Measurements from ENCODE around the gene ZNF557. TPM values are rescaled to one million over a fixed set of nuclear protein-coding genes. Genes with fewer than 3 reads are reported as not detected.

The ZNF557 gene
- total and polyA plus RNA-seq, 2 of the 8 experiments (the other 6 are each of a cell fraction or from before 2014, with no cell fraction given): 1.4 to 7.4 TPM

- H4K5ac ChIP-seq (ENCODE audit: insufficient read length, low read depth, low read length): no peak overlapping the region
- no peak overlapping the region for H2BK5ac ChIP-seq (ENCODE audit: low read depth, low read length)
- H2BK15ac ChIP-seq (ENCODE audit: low read length): no peak overlapping the region
- H3K4me3 ChIP-seq (ENCODE audit: extremely low read depth in 1 of 4, insufficient read depth in 2 of 4, low read depth in 3 of 4, low read length in 4 of 4): peak overlapping the region in 1 of 4 experiments; percentile 39; a peak in 1 of 8 replicates
- no peak overlapping the region for H3K4ac ChIP-seq (replicated peaks; ENCODE audit: insufficient read length, low read depth, low read length)
- H4K8ac ChIP-seq (ENCODE audit: extremely low read depth, insufficient read depth, low read length): no peak overlapping the region
- peak; percentile 60 for FAIRE-seq
- no peak overlapping the region for H3K4me2 ChIP-seq (ENCODE audit: insufficient read depth in 1 of 2, low read depth in 2 of 2, low read length in 2 of 2)
- no peak overlapping the region for H3K27ac ChIP-seq (ENCODE audit: low read depth, low read length)
- peaks cover 39 to 90% (median 61%) of the 10 kb centered on the region in 4 experiments for H3K36me3 ChIP-seq (ENCODE audit: control insufficient read depth in 2 of 4, insufficient read depth in 4 of 4, low read length in 3 of 4)
- H3K79me1 ChIP-seq (ENCODE audit: low read depth, low read length): no peaks in the 10 kb centered on the region
- no peaks in the 10 kb centered on the region for H3K27me3 ChIP-seq (replicated peaks in 1 of 4; ENCODE audit: control insufficient read depth in 3 of 4, extremely low read depth in 1 of 4, insufficient read depth in 3 of 4, low read length in 3 of 4)
- no peaks in the 10 kb centered on the region for H4K20me1 ChIP-seq (replicated peaks in 1 of 2; ENCODE audit: control insufficient read depth in 1 of 2, insufficient read depth in 2 of 2, low read length in 2 of 2)
- peak; percentile 21; the same call in 1 of the 2 replicates for TF ChIP-seq KDM1A (IDR thresholded peaks at IDR 0.05; ENCODE audit: borderline replicate concordance, low read length)
- TF ChIP-seq GABPA (IDR thresholded peaks at IDR 0.05; ENCODE audit: borderline replicate concordance, insufficient read depth, low read length): no peak
- TF ChIP-seq, protein P1, sequence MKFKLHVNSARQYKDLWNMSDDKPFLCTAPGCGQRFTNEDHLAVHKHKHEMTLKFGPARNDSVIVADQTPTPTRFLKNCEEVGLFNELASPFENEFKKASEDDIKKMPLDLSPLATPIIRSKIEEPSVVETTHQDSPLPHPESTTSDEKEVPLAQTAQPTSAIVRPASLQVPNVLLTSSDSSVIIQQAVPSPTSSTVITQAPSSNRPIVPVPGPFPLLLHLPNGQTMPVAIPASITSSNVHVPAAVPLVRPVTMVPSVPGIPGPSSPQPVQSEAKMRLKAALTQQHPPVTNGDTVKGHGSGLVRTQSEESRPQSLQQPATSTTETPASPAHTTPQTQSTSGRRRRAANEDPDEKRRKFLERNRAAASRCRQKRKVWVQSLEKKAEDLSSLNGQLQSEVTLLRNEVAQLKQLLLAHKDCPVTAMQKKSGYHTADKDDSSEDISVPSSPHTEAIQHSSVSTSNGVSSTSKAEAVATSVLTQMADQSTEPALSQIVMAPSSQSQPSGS (IDR thresholded peaks at IDR 0.05; ENCODE audit: low read length): 0 out of 2 replicates have a peak, but pooled peaks have one; percentile 21
- TF ChIP-seq ZNF274 (IDR thresholded peaks at IDR 0.05; ENCODE audit: borderline replicate concordance, extremely low read depth, low read length): peak; percentile 98
- TF ChIP-seq TCF12 (IDR thresholded peaks at IDR 0.05; ENCODE audit: low read depth, low read length): 0 out of 2 replicates have a peak, but pooled peaks have one; percentile 61
- H4K91ac ChIP-seq (replicated peaks; ENCODE audit: insufficient read length, low read length): no peak overlapping the region
- no peak overlapping the region for H2BK120ac ChIP-seq (replicated peaks; ENCODE audit: low read depth, low read length)
- DNase-seq (ENCODE audit: low read depth in 1 of 2, low spot score in 2 of 2): no peak
- no peak overlapping the region for H3K14ac ChIP-seq (ENCODE audit: insufficient read length)
- H3K9ac ChIP-seq (replicated peaks in 1 of 4; ENCODE audit: extremely low read depth in 1 of 4, low read depth in 3 of 4, low read length in 3 of 4): no peak overlapping the region
- no peak overlapping the region for H2AFZ ChIP-seq (ENCODE audit: low read length)
- peaks cover 83 to 91% of the 10 kb centered on the region in 2 experiments for H3K9me3 ChIP-seq (ENCODE audit: insufficient read depth in 2 of 2, low read depth in 1 of 2, low read length in 1 of 2)
- no peak overlapping the region for H3K23ac ChIP-seq (ENCODE audit: insufficient read length)
- H3K56ac ChIP-seq (replicated peaks; ENCODE audit: insufficient read length, low read depth, low read length): no peak overlapping the region
- H2AK5ac ChIP-seq (ENCODE audit: low read depth, low read length): no peak overlapping the region
- no peaks in the 10 kb centered on the region for H3K23me2 ChIP-seq (ENCODE audit: low read depth, low read length)
- H3K4me1 ChIP-seq (replicated peaks in 1 of 4; ENCODE audit: control insufficient read depth in 3 of 4, insufficient read depth in 4 of 4, low read length in 3 of 4): no peaks in the 10 kb centered on the region
- CTCF ChIA-PET (ENCODE audit: partially characterized antibody): interaction anchor here (0.9 to 1.0 kb wide), 2 partner anchors 19 to 258 kb away, joined by 4 read pairs; no protein-coding TSS in a partner anchor
- WGBS, 2 experiments (ENCODE audit: extremely low coverage in 1 of 2, insufficient coverage in 1 of 2, insufficient read length in 1 of 2, insufficient replicate concordance in 2 of 2, low coverage in 1 of 2, low lambda C conversion rate in 2 of 2, missing lambda C conversion rate in 1 of 2): 96% methylated on average over 15 of the region's 15 CpGs; no CpG with 5 or more reads in 1 of the 2 experiments
- POLR2A ChIA-PET (ENCODE audit: partially characterized antibody): interaction anchor here (1.6 kb wide), 1 partner anchor 14 kb away, joined by 6 read pairs; the partner anchor contains the start of gene ZNF557
- H3K79me2 ChIP-seq (ENCODE audit: control insufficient read depth in 1 of 2, insufficient read depth in 2 of 2, low read length in 2 of 2): no peaks in the 10 kb centered on the region
- no peak overlapping the region for H2BK20ac ChIP-seq (ENCODE audit: low read length)
- no peak overlapping the region for H2BK12ac ChIP-seq (ENCODE audit: low read depth, low read length)
- H3K18ac ChIP-seq (ENCODE audit: extremely low read depth, low read length): no peak overlapping the region
These were observed 13.8 kb downstream of the ZNF557 start for GRCh38 chr19:7083076-7083956.

Data from H1 (cell line).